IMR-90 (cell line): ENCODE data around the gene SMARCD1. TPM values are rescaled to one million over a fixed set of nuclear protein-coding genes. Genes with fewer than 3 reads are reported as not detected.
A peak's percentile ranks its signal among the peaks of the same experiment; 100 is the strongest.

ENCODE experiments used
- ATAC-seq: fragments of 200-7000 bp; cut with Tn5 transposase; 2 replicates; pipeline ENCODE4 v1.9.1; 2020; ENCODE audit warnings: low read depth, mild to moderate bottlenecking, moderate library complexity
- BruUV-seq: library from RNA; stranded (reverse); fragments of 400-500 nt; replicated peaks from 2 replicates; lab custom pipeline; 2021; lab: Mats Ljungman, UMichigan
- CTCF ChIA-PET: fragments of 300-600 bp; formaldehyde crosslinking; extraction: SDS; loops from one replicate; lab custom pipeline; 2021; ENCODE audit warnings: antibody characterized with exemption; lab: Yijun Ruan, JAX
- POLR2A ChIA-PET: fragments of 300-600 bp; sonication (Branson Sonifier 250); formaldehyde crosslinking; loops from one replicate; lab custom pipeline; 2022; ENCODE audit warnings: antibody characterized with exemption; ENCODE audit not compliant: unreplicated experiment; lab: Charles Lee
- DNase-seq: peaks from one replicate; pipeline ENCODE4 v3.0.0; 2013
- H2AFZ ChIP-seq: replicated peaks from 2 replicates; pipeline ENCODE3; 2013; ENCODE audit warnings: low read length, mild to moderate bottlenecking; ENCODE audit not compliant: poor library complexity
- H2AK5ac ChIP-seq: 2 replicates; pipeline ENCODE4 v1.6.1; 2013; ENCODE audit warnings: low read depth, low read length, inconsistent platforms
- H2AK9ac ChIP-seq: replicated peaks from 2 replicates; pipeline ENCODE3; 2013; ENCODE audit warnings: mild to moderate bottlenecking, low read depth, low read length, moderate library complexity; ENCODE audit not compliant: poor library complexity
- H2BK120ac ChIP-seq: 2 replicates; pipeline ENCODE4 v1.6.1; 2013; ENCODE audit warnings: low read depth, low read length, inconsistent platforms
- H2BK15ac ChIP-seq: 3 replicates; pipeline ENCODE4 v1.6.1; 2013; ENCODE audit warnings: low read depth, low read length, inconsistent platforms
- H2BK20ac ChIP-seq: 2 replicates; pipeline ENCODE4 v1.6.1; 2013; ENCODE audit warnings: low read depth, mild to moderate bottlenecking, inconsistent platforms, low read length, moderate library complexity
- H2BK5ac ChIP-seq: 2 replicates; pipeline ENCODE4 v1.6.1; 2013; ENCODE audit warnings: mild to moderate bottlenecking, low read depth, low read length, inconsistent platforms; ENCODE audit not compliant: poor library complexity, severe bottlenecking
- H3K14ac ChIP-seq: replicated peaks from 2 replicates; pipeline ENCODE4 v1.6.1; 2013; ENCODE audit warnings: low read depth, low read length, inconsistent platforms
- H3K18ac ChIP-seq: 2 replicates; pipeline ENCODE4 v1.6.1; 2013; ENCODE audit warnings: low read depth, low read length, control low read depth
- H3K23ac ChIP-seq: 2 replicates; pipeline ENCODE4 v1.6.1; 2013; ENCODE audit warnings: low read depth, low read length, inconsistent platforms
- H3K27ac ChIP-seq: 2 replicates; pipeline ENCODE4 v1.5.1; 2013; ENCODE audit warnings: mild to moderate bottlenecking, control low read depth, low read length; ENCODE audit not compliant: insufficient read depth
- H3K27me3 ChIP-seq: 2 replicates; pipeline ENCODE4 v1.6.1; 2013; ENCODE audit warnings: low read length; ENCODE audit not compliant: control insufficient read depth, insufficient read depth
- H3K36me3 ChIP-seq: 2 replicates; pipeline ENCODE4 v1.6.1; 2013; ENCODE audit warnings: low read length, mixed read lengths; ENCODE audit not compliant: control insufficient read depth, insufficient read depth
- H3K4ac ChIP-seq: 2 replicates; pipeline ENCODE4 v1.6.1; 2013; ENCODE audit warnings: low read depth, low read length, inconsistent platforms
- H3K4me1 ChIP-seq: 2 replicates; pipeline ENCODE4 v1.6.1; 2013; ENCODE audit warnings: low read length, mixed read lengths; ENCODE audit not compliant: control insufficient read depth, insufficient read depth
- H3K4me2 ChIP-seq: 2 replicates; pipeline ENCODE4 v1.6.1; 2013; ENCODE audit warnings: low read depth, mild to moderate bottlenecking, control low read depth, low read length, moderate library complexity
- H3K4me3 ChIP-seq: 2 replicates; pipeline ENCODE4 v1.5.1; 2013; ENCODE audit warnings: low read depth, mild to moderate bottlenecking, control low read depth, low read length, moderate library complexity; ENCODE audit not compliant: insufficient read depth
- H3K56ac ChIP-seq: 2 replicates; pipeline ENCODE4 v1.6.1; 2013; ENCODE audit warnings: low read length, inconsistent platforms; ENCODE audit not compliant: insufficient read depth; ENCODE audit errors: extremely low read depth
- H3K79me1 ChIP-seq, 2 experiments: 2 replicates each; pipeline ENCODE4 v1.6.1; 2013; ENCODE audit warnings: low read length in 2 of 2, inconsistent platforms in 1 of 2, low read depth in 1 of 2
- H3K9ac ChIP-seq: 2 replicates; pipeline ENCODE4 v1.6.1; 2013; ENCODE audit warnings: low read depth, low read length, control low read depth
- H3K9me1 ChIP-seq: 2 replicates; pipeline ENCODE4 v1.6.1; 2013; ENCODE audit warnings: low read length, inconsistent platforms; ENCODE audit not compliant: insufficient read depth
- H3K9me3 ChIP-seq: 2 replicates; pipeline ENCODE4 v1.6.1; 2013; ENCODE audit warnings: low read length; ENCODE audit not compliant: control insufficient read depth, insufficient read depth
- H4K20me1 ChIP-seq: 2 replicates; pipeline ENCODE4 v1.6.1; 2013; ENCODE audit warnings: low read length, inconsistent platforms; ENCODE audit not compliant: insufficient read depth
- H4K5ac ChIP-seq: 2 replicates; pipeline ENCODE4 v1.6.1; 2013; ENCODE audit warnings: mild to moderate bottlenecking, low read depth, low read length, control low read depth
- H4K8ac ChIP-seq, 2 experiments: 2 replicates each; pipeline ENCODE4 v1.6.1; 2013; ENCODE audit warnings: low read depth in 2 of 2, low read length in 2 of 2, control low read depth in 1 of 2, inconsistent platforms in 1 of 2
- H4K91ac ChIP-seq: 2 replicates; pipeline ENCODE4 v1.6.1; 2013; ENCODE audit warnings: low read depth, low read length, inconsistent platforms; ENCODE audit not compliant: insufficient read depth
- CEBPB ChIP-seq: IDR thresholded peaks from 2 replicates; pipeline ENCODE4 v1.6.1; 2012; ENCODE audit warnings: low read depth, low read length, improper control_type of control experiment
- MAZ ChIP-seq: IDR thresholded peaks from 2 replicates; pipeline ENCODE4 v1.6.1; 2012; ENCODE audit warnings: low read depth, mild to moderate bottlenecking, low read length, improper control_type of control experiment, moderate library complexity, borderline replicate concordance
- MXI1 ChIP-seq: IDR thresholded peaks from 2 replicates; pipeline ENCODE4 v1.6.1; 2012; ENCODE audit warnings: low read depth, mild to moderate bottlenecking, low read length, moderate library complexity, borderline replicate concordance
- RCOR1 ChIP-seq: IDR thresholded peaks from 2 replicates; pipeline ENCODE4 v1.6.1; 2012; ENCODE audit warnings: mild to moderate bottlenecking, low read length, improper control_type of control experiment; ENCODE audit not compliant: insufficient replicate concordance
- RFX5 ChIP-seq: IDR thresholded peaks from 2 replicates; pipeline ENCODE4 v1.8.0; 2012; ENCODE audit warnings: low read depth, mild to moderate bottlenecking, low read length, moderate library complexity
- WGBS, 2 experiments: methylation state at CpG; one replicate each; pipeline versions ENCODE4 v1.1.5 to v1.1.7; 2013; ENCODE audit warnings: missing lambda C conversion rate in 2 of 2; ENCODE audit not compliant: insufficient read length in 1 of 2; ENCODE audit errors: extremely low coverage in 2 of 2; 5-methylcytosine and 5-hydroxymethylcytosine counted together
- dilution Hi-C: fragments of 300-500 bp; cut with HindIII; formaldehyde crosslinking; loops from one replicate; pipeline ENCODE4 v1.14.3; 2018; ENCODE audit warnings: low sequenced_read_pairs; ENCODE audit not compliant: unreplicated experiment
- in situ Hi-C: fragments of 300-500 bp; cut with MboI; formaldehyde crosslinking; loops from 3 replicates; pipeline ENCODE4 v1.14.3; 2019; ENCODE audit warnings: low sequenced_read_pairs, inconsistent platforms, mixed read lengths
- intact Hi-C: fragments of 100-400 bp; cut with micrococcal nuclease; formaldehyde crosslinking; loops from 2 replicates; pipeline ENCODE4 v1.10.0; 2022
- polyA plus RNA-seq, 3 experiments: library from polyadenylated mRNA; depleted of rRNA; stranded (reverse); fragments of >200 nt; gene quantifications; 2 replicates each; pipeline ENCODE4 v1.2.3, GENCODE V29; 2012; ENCODE audit warnings: low replicate concordance in 1 of 3
- total RNA-seq: library from RNA; depleted of rRNA; stranded (reverse); fragments of >200 nt; gene quantifications from 2 replicates; pipeline ENCODE4 v1.2.3, GENCODE V29; 2012

SMARCD1 gene
- total and polyA plus RNA-seq, 2 of the 4 experiments (the other 2 are of a cell fraction): 28.1 to 47.9 TPM

GRCh38 chr12:50050410-50051098, 34.6 kb upstream of the SMARCD1 start:
- H3K9ac ChIP-seq: no peak overlapping the region
- H2AK5ac ChIP-seq: no peak overlapping the region
- no peak overlapping the region for H3K4ac ChIP-seq
- H4K20me1 ChIP-seq: no peaks in the 10 kb centered on the region
- peak overlapping the region; percentile 76 for H2AFZ ChIP-seq
- H3K4me2 ChIP-seq: peak overlapping the region; percentile 58; the same call in 1 of the 2 replicates
- H3K18ac ChIP-seq: peak overlapping the region; percentile 46; the same call in 1 of the 2 replicates
- H3K9me3 ChIP-seq: no peaks in the 10 kb centered on the region
- CTCF ChIA-PET: interaction anchor here (0.5 to 2.1 kb wide), 3 partner anchors 11 to 84 kb away, joined by 3 to 7 read pairs (median 3); no protein-coding TSS in a partner anchor
- no peak overlapping the region for H2BK15ac ChIP-seq
- POLR2A ChIA-PET: interaction anchor here (1.0 kb wide), 1 partner anchor 15 kb away, joined by 4 read pairs; no protein-coding TSS in a partner anchor
- no peaks in the 10 kb centered on the region for H3K36me3 ChIP-seq
- 8% methylated on average over 22 of the region's 37 CpGs; no CpG with 5 or more reads in 1 of the 2 experiments for WGBS, 2 experiments
- H3K4me3 ChIP-seq: no peak overlapping the region
- dilution Hi-C loops (no loop called here), in situ Hi-C loops (loop anchor here (5.0 kb wide), 1 partner anchor 183 kb away; no protein-coding TSS in a partner anchor), intact Hi-C loops (no loop called here)
- H2BK20ac ChIP-seq: no peak overlapping the region
- H2BK5ac ChIP-seq: no peak overlapping the region
- H3K27ac ChIP-seq: no peak overlapping the region
- H2BK120ac ChIP-seq: no peak overlapping the region
- H4K91ac ChIP-seq: no peak overlapping the region
- H2AK9ac ChIP-seq: no peak overlapping the region
- H3K4me1 ChIP-seq: no peaks in the 10 kb centered on the region
- no peak overlapping the region for H3K56ac ChIP-seq
- peaks cover 53% of the 10 kb centered on the region for H3K27me3 ChIP-seq
- H4K5ac ChIP-seq: no peak overlapping the region; the same call in 1 of the 2 replicates
- peak; percentile 88 for ATAC-seq
- H4K8ac ChIP-seq: peak overlapping the region in 1 of 2 experiments; percentile 15; a peak in 2 of 4 replicates
- H3K23ac ChIP-seq: no peak overlapping the region
- DNase-seq: peak; percentile 47
- no peak overlapping the region for H3K14ac ChIP-seq
- no peaks in the 10 kb centered on the region for H3K9me1 ChIP-seq
- no peak for TF ChIP-seq MAZ
- no peak for TF ChIP-seq RFX5
- no peak for TF ChIP-seq MXI1
- peak; percentile 60; the same call in 1 of the 2 replicates for TF ChIP-seq CEBPB
- no peak for TF ChIP-seq RCOR1
- H3K79me1 ChIP-seq: no peaks in the 10 kb centered on the region
- BruUV-seq: no TSS peak
